Fibroblast of skin of right biceps (primary cell): Measurements from ENCODE around the gene OR2T3.
"Not testable (repeated sequence)": the region's sequence is repeated elsewhere in the genome, so short reads cannot be mapped to it uniquely, and the experiment has no call there.

ENCODE experiments used
- DNase-seq: peaks from one replicate; pipeline ENCODE4 v3.0.0-alpha.2; 2013

OR2T3 gene

GRCh38 chr1:248472111-248472510, 1.0 kb upstream of the OR2T3 start:
- DNase-seq: not testable (repeated sequence)

- not testable (repeated sequence) for DNase-seq
Observed at GRCh38 chr1:248475660-248476059, 2.5 kb downstream of the OR2T3 start.

GRCh38 chr1:248481686-248482579, 8.8 kb downstream of the OR2T3 start:
- DNase-seq: not testable (repeated sequence)

- not testable (repeated sequence) for DNase-seq
Observed at GRCh38 chr1:248488289-248488688, 15.1 kb downstream of the OR2T3 start, which contains the start of gene OR2T5. Gene OR2T5, plus strand, starts transcription at chr1:248488589. Its CDS starts 0 bp downstream, at chr1:248488589.

GRCh38 chr1:248496661-248497060, 23.5 kb downstream of the OR2T3 start:
- not testable (repeated sequence) for DNase-seq

DNA sequence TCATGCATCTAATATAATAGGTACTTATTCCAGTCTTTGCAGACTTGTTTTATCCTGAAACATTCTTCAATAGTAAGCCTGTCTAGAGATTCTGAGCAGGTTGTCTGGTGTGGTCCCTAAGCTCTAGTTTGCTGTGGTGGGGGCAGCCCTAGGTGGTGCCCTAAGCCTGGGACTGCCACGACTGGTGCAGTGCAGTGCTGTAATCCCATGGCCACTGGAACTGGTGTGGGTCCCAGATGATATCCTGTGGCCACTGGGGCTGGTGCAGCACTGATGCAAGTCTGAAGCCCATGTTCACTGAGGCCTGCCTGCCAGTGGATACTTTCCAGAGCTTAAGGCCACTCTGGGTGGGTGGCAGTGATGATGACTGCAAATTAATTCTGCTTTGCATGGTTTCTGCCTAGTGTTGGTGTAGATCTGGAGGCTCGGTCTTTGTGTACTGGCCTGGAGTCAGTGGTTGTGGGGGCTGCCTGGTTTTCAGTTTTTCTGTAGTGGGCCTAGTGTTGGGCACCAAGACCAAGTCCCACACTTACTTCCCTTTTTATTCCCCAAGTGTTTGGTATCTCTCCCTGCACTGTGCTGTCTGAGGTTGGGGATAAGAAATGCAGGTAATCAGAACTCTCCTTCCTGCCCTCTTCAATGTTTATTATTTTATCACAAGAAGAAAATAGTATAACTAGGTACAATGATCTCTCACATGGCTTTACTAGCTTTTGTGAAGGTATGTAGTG, 27.3 kb downstream of the OR2T3 start:
- not testable (repeated sequence) for DNase-seq

DNA sequence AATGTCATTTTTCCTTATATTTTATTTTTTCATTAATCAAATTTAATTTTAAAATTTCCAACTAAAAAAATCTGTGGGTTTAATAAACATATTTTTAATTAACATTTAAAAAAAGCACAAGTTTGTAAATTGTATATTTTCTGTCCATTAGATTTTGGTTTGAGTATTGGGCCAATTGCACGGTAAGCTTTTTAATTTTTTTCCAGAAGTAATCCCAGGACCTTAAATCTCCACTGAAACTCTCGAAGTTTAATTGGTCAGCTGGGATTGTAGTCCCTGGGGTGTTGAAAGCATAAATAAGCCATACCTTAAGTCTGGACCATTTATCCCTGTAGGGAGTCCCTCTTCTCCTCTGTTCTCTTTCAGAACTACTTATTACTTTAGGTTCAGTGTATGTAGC, 34.6 kb downstream of the OR2T3 start, which contains the start of gene OR2G6:
Gene OR2G6, plus strand, starts transcription at position 301 of the 400 bp plus-strand sequence. CDS start 13,574 bp downstream, outside the sequence.
- DNase-seq: not testable (repeated sequence)

DNA sequence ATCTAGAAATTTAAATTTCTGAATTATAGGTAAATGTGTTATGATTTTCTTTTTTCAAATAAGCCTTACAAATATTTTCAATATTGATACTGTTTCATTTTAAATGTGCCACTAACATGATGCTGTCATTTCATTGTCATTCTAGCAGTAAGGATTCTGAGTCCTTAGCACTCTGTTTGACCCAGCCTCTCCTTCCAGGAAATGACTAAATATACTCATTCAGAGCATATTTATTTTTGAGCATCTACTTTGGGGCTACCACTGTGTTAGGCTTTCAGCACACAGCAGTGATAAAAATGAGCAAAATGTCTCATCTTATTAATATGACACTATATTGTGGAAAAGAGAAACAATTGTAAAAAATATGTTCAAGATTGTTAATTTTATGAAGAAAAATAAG, 37.1 kb downstream of the OR2T3 start:
- DNase-seq: not testable (repeated sequence)

DNA sequence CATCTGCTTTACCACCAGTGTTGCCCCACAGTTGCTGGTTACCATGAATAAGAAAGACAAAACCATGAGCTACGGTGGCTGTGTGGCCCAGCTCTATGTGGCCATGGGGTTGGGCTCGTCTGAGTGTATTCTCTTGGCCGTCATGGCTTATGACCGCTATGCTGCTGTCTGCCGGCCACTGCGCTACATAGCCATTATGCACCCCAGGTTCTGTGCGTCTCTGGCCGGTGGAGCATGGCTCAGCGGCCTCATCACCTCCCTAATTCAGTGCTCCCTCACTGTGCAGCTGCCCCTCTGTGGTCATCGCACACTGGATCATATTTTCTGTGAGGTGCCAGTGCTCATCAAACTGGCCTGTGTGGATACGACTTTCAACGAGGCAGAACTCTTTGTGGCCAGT, 48.7 kb downstream of the OR2T3 start:
- no peak for DNase-seq
